HepG2 (cell line): Measurements from ENCODE around the gene POLE3. TPM values are rescaled to one million over a fixed set of nuclear protein-coding genes. Genes with fewer than 3 reads are reported as not detected.

Experiments used
- ATAC-seq: fragments of 200-7000 bp; cut with Tn5 transposase; 3 replicates; pipeline ENCODE4 v1.9.1; 2020; ENCODE audit warnings: mild to moderate bottlenecking, moderate library complexity
- BruUV-seq: library from RNA; stranded (reverse); fragments of 400-500 nt; replicated peaks from 2 replicates; lab custom pipeline; 2021; lab: Mats Ljungman, UMichigan
- CTCF ChIA-PET: fragments of 300-600 bp; formaldehyde crosslinking; extraction: SDS; loops from one replicate; lab custom pipeline; 2021; ENCODE audit warnings: low total read pairs, inconsistent platforms, low intra/inter-chr PET ratio; lab: Yijun Ruan, JAX
- POLR2A ChIA-PET: fragments of 350-600 bp; sonication (Branson Sonifier 250); formaldehyde crosslinking; loops from one replicate; lab custom pipeline; 2020; ENCODE audit warnings: antibody characterized with exemption, inconsistent platforms; lab: Yijun Ruan, JAX
- DNase-seq: peaks from one replicate; pipeline ENCODE4 v3.0.0-alpha.2; 2015; ENCODE audit warnings: low spot score
- FAIRE-seq: peaks from 3 replicates; lab custom pipeline; 2011; peaks lifted over from hg19 to GRCh38; lab: Jason Lieb, UNC
- H2AFZ ChIP-seq: one replicate; pipeline ENCODE4 v1.6.1; 2011; ENCODE audit warnings: low read length, inconsistent platforms
- H3K27ac ChIP-seq: fragments of 300-600 bp; 3 replicates; pipeline ENCODE4 v1.8.0; 2011; ENCODE audit warnings: mixed run types, mild to moderate bottlenecking, mixed read lengths, low read length, inconsistent platforms; ENCODE audit not compliant: insufficient read depth; ENCODE audit errors: extremely low read length
- H3K27me3 ChIP-seq, 2 experiments: fragments of 200-600 bp in 1 of 2; 2 replicates in 1 of 2; 3 replicates in 1 of 2; pipeline versions ENCODE4 v1.6.0 to v1.8.0; 2011; ENCODE audit warnings: low read length in 2 of 2, mild to moderate bottlenecking in 2 of 2, moderate library complexity in 2 of 2, inconsistent platforms in 1 of 2; ENCODE audit not compliant: insufficient read depth in 2 of 2, control insufficient read depth in 1 of 2
- H3K36me3 ChIP-seq, 2 experiments: fragments of 200-600 bp in 1 of 2; replicated peaks in 1 of 2; 2 replicates in 1 of 2; 3 replicates in 1 of 2; pipeline versions ENCODE4 v1.5.1 to v1.8.0; 2011; ENCODE audit warnings: low read length in 2 of 2, inconsistent platforms in 1 of 2; ENCODE audit not compliant: insufficient read depth in 2 of 2, control insufficient read depth in 1 of 2
- H3K4me1 ChIP-seq: 2 replicates; pipeline ENCODE4 v1.5.1; 2012; ENCODE audit warnings: low read length, inconsistent platforms; ENCODE audit not compliant: insufficient read depth
- H3K4me2 ChIP-seq: 2 replicates; pipeline ENCODE4 v1.6.0; 2011; ENCODE audit warnings: low read depth, low read length, inconsistent platforms
- H3K4me3 ChIP-seq, 3 experiments: fragments of 200-600 bp in 1 of 3; sonication (generic), shearing (Covaris generic) in 1 of 3; replicated peaks in 1 of 3; 2 replicates each; pipeline ENCODE4 v1.5.1; 2011 to 2016; ENCODE audit warnings: low read length in 3 of 3, inconsistent platforms in 2 of 3, low read depth in 2 of 3, mild to moderate bottlenecking in 2 of 3, control low read depth in 1 of 3, mixed read lengths in 1 of 3; ENCODE audit not compliant: insufficient read depth in 1 of 3
- H3K79me2 ChIP-seq: one replicate; pipeline ENCODE4 v1.6.1; 2011; ENCODE audit warnings: low read length, inconsistent platforms; ENCODE audit not compliant: insufficient read depth
- H3K9ac ChIP-seq: 2 replicates; pipeline ENCODE4 v1.6.0; 2011; ENCODE audit warnings: mild to moderate bottlenecking, low read depth, low read length, inconsistent platforms; ENCODE audit not compliant: insufficient read depth
- H3K9me3 ChIP-seq: 2 replicates; pipeline ENCODE4 v1.5.1; 2012; ENCODE audit warnings: mild to moderate bottlenecking, low read length
- H4K20me1 ChIP-seq: 2 replicates; pipeline ENCODE4 v1.6.0; 2011; ENCODE audit warnings: inconsistent platforms, mild to moderate bottlenecking, low read length, moderate library complexity; ENCODE audit not compliant: insufficient read depth
- BCL6 ChIP-seq: IDR thresholded peaks from 2 replicates; pipeline ENCODE4 v1.6.1; 2016; ENCODE audit warnings: missing genetic modification reagents, missing compliant biosample characterization
- CEBPG ChIP-seq: IDR thresholded peaks from 2 replicates; pipeline ENCODE4 v1.6.1; 2016
- GATA4 ChIP-seq: sonication (generic); IDR thresholded peaks from 2 replicates; pipeline ENCODE4 v1.6.1; 2016; ENCODE audit warnings: antibody characterized with exemption, low read depth, borderline replicate concordance
- HDAC1 ChIP-seq: sonication (generic); formaldehyde crosslinking; IDR thresholded peaks from 2 replicates; pipeline ENCODE4 v1.5.1; 2020; ENCODE audit warnings: mild to moderate bottlenecking, missing genetic modification reagents
- KLF16 ChIP-seq, 2 experiments: sonication (generic) in 1 of 2; formaldehyde crosslinking in 1 of 2; IDR thresholded peaks; 2 replicates each; pipeline versions ENCODE4 v1.6.1 to v1.8.0; 2016 to 2023; ENCODE audit warnings: missing genetic modification reagents in 2 of 2, missing compliant biosample characterization in 1 of 2
- MIXL1 ChIP-seq: IDR thresholded peaks from 2 replicates; pipeline ENCODE4 v1.6.1; 2016
- NFRKB ChIP-seq: fragments of 450-650 bp; IDR thresholded peaks from 2 replicates; pipeline ENCODE4 v1.6.1; 2017
- RARA ChIP-seq: IDR thresholded peaks from 2 replicates; pipeline ENCODE4 v1.6.1; 2016; ENCODE audit warnings: missing genetic modification reagents, missing compliant biosample characterization
- RFXANK ChIP-seq: IDR thresholded peaks from 2 replicates; pipeline ENCODE4 v1.6.1; 2016
- TBL1XR1 ChIP-seq: fragments of 150-350 bp; IDR thresholded peaks from 2 replicates; pipeline ENCODE4 v1.6.1; 2014; ENCODE audit warnings: borderline replicate concordance, low read length; ENCODE audit not compliant: partially characterized antibody
- ZBTB1 ChIP-seq: sonication (generic); formaldehyde crosslinking; IDR thresholded peaks from 2 replicates; pipeline ENCODE4 v1.4.0; 2020; ENCODE audit warnings: missing genetic modification reagents, borderline replicate concordance
- ZNF326 ChIP-seq: sonication (generic); formaldehyde crosslinking; IDR thresholded peaks from 2 replicates; pipeline ENCODE4 v1.4.0; 2020; ENCODE audit warnings: missing genetic modification reagents, borderline replicate concordance
- ZNF572 ChIP-seq: sonication (generic); formaldehyde crosslinking; IDR thresholded peaks from 2 replicates; pipeline ENCODE4 v1.5.1; 2020; ENCODE audit warnings: mild to moderate bottlenecking, missing genetic modification reagents
- ZNF777 ChIP-seq: sonication (generic); formaldehyde crosslinking; IDR thresholded peaks from 2 replicates; pipeline ENCODE4 v1.4.0; 2020; ENCODE audit warnings: missing genetic modification reagents
- WGBS: methylation state at CpG from one replicate; pipeline ENCODE4 v1.1.6; 2017; ENCODE audit warnings: low lambda C conversion rate; 5-methylcytosine and 5-hydroxymethylcytosine counted together
- in situ Hi-C: cut with HindIII; loops from 2 replicates; pipeline ENCODE4 v1.10.0; 2017; ENCODE audit warnings: low pct_unique_long_range_greater_than_20kb; ENCODE audit not compliant: extremely low pct_ligation_motif_present
- intact Hi-C: fragments of 100-400 bp; cut with micrococcal nuclease; formaldehyde crosslinking; loops from one replicate; pipeline ENCODE4 v1.10.0; 2022; ENCODE audit not compliant: unreplicated experiment
- polyA plus RNA-seq, 8 experiments: library from polyadenylated mRNA; depleted of rRNA in 3 of 8; stranded (reverse) in 7 of 8; unstranded in 1 of 8; fragments of >200 nt; fragmentation: Illumina TruSeq in 4 of 8; extraction: Trizol in 4 of 8; gene quantifications; 2 replicates each; pipeline versions ENCODE4 v1.2.1 to v1.2.3, GENCODE V29; 2011 to 2016; ENCODE audit warnings: low read depth in 4 of 8, missing spikeins in 1 of 8, mixed read lengths in 1 of 8; ENCODE audit not compliant: insufficient read depth in 1 of 8
- total RNA-seq, 5 experiments: library from RNA; depleted of rRNA; stranded (reverse); fragments of >200 nt; fragmentation: Illumina TruSeq; extraction: Trizol; gene quantifications; 2 replicates each; pipeline ENCODE4 v1.2.3, GENCODE V29; 2016; ENCODE audit warnings: low read depth in 1 of 5
- TF ChIP-seq, protein P1 (sequence below): IDR thresholded peaks from 2 replicates; pipeline ENCODE4 v1.6.1; 2016; ENCODE audit warnings: low read depth, borderline replicate concordance
- TF ChIP-seq, protein P2 (sequence below): sonication (generic); formaldehyde crosslinking; IDR thresholded peaks from 2 replicates; pipeline ENCODE4 v1.4.0; 2020; ENCODE audit warnings: missing genetic modification reagents, borderline replicate concordance

POLE3 gene
- total and polyA plus RNA-seq, 2 of the 13 experiments (the other 11 are each of a cell fraction or from before 2014, with no cell fraction given), result 36.0 to 77.2 TPM

DNA sequence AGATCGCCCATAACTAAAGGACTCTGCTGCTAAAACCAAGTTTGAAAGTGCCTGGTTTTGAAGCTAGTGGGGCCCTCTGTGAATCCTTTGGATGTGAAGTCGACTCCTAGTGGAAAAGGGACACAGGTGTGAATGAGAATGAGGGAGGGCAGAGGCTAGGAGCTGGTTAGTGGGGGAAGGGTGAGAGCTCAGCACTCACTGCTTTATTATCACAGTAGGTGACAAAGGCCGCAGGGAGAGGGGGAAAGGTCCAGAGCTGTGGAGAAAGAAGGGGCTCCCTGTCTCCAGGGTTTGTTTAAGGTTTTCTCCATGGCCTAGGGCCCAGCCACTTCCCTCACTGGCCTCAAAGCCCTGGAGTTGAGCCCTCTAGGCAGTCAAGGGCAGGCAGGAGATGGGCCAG lies 37.2 kb downstream of the POLE3 start:
- Histone ChIP-seq H3K79me2 (peaks cover 15% of the 10 kb centered on the region), H3K4me3 (no peak overlapping the region), H3K36me3 (peaks cover 4 to 10% of the 10 kb centered on the region in 2 experiments; a peak in 3 of 5 replicates), H3K27me3 (no peaks in the 10 kb centered on the region), H4K20me1 (peaks cover 16% of the 10 kb centered on the region), H3K4me2 (no peak overlapping the region), H3K9ac (no peak overlapping the region), H3K9me3 (no peaks in the 10 kb centered on the region), H3K4me1 (peaks cover 74% of the 10 kb centered on the region), H3K27ac (no peak overlapping the region), H2AFZ (no peak overlapping the region)
- intact Hi-C loops, result no loop called here
- FAIRE-seq (no peak), DNase-seq (no peak), ATAC-seq (no peak)
- in situ Hi-C loops, result no loop called here
- BruUV-seq, result no TSS peak
- CTCF ChIA-PET, result no interaction called here
- WGBS, result 57% methylated on average over 3 of the region's 3 CpGs
- POLR2A ChIA-PET, result interaction anchor here (0.9 to 1.3 kb wide), 6 partner anchors 15 to 33 kb away, joined by 3 to 7 read pairs (median 3); partner anchors contain the start of genes ALAD and WDR31
- TF ChIP-seq MIXL1 (no peak), CEBPG (CRISPR knock-in tag) (no peak), GATA4 (no peak), RARA (0 out of 2 replicates have a peak, but pooled peaks have one; percentile 13), ZBTB1 (no peak), HDAC1 (CRISPR knock-in tag) (0 out of 2 replicates have a peak, but pooled peaks have one; percentile 31), NFRKB (no peak), TBL1XR1 (no peak), RFXANK (CRISPR knock-in tag) (no peak), KLF16 (CRISPR knock-in tag; IDR thresholded peaks at IDR 0.05) (no peak), ZNF572 (CRISPR knock-in tag) (no peak), BCL6 (CRISPR knock-in tag) (no peak), ZNF777 (no peak), ZNF326 (CRISPR knock-in tag) (no peak)
- TF ChIP-seq, protein P1, sequence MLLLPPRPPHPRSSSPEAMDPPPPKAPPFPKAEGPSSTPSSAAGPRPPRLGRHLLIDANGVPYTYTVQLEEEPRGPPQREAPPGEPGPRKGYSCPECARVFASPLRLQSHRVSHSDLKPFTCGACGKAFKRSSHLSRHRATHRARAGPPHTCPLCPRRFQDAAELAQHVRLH (CRISPR knock-in tag), result no peak
- TF ChIP-seq, protein P2, sequence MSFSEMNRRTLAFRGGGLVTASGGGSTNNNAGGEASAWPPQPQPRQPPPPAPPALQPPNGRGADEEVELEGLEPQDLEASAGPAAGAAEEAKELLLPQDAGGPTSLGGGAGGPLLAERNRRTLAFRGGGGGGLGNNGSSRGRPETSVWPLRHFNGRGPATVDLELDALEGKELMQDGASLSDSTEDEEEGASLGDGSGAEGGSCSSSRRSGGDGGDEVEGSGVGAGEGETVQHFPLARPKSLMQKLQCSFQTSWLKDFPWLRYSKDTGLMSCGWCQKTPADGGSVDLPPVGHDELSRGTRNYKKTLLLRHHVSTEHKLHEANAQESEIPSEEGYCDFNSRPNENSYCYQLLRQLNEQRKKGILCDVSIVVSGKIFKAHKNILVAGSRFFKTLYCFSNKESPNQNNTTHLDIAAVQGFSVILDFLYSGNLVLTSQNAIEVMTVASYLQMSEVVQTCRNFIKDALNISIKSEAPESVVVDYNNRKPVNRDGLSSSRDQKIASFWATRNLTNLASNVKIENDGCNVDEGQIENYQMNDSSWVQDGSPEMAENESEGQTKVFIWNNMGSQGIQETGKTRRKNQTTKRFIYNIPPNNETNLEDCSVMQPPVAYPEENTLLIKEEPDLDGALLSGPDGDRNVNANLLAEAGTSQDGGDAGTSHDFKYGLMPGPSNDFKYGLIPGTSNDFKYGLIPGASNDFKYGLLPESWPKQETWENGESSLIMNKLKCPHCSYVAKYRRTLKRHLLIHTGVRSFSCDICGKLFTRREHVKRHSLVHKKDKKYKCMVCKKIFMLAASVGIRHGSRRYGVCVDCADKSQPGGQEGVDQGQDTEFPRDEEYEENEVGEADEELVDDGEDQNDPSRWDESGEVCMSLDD (CRISPR knock-in tag), result no peak
